ENCODE results near the gene DUSP16.

DUSP16 gene

DNA sequence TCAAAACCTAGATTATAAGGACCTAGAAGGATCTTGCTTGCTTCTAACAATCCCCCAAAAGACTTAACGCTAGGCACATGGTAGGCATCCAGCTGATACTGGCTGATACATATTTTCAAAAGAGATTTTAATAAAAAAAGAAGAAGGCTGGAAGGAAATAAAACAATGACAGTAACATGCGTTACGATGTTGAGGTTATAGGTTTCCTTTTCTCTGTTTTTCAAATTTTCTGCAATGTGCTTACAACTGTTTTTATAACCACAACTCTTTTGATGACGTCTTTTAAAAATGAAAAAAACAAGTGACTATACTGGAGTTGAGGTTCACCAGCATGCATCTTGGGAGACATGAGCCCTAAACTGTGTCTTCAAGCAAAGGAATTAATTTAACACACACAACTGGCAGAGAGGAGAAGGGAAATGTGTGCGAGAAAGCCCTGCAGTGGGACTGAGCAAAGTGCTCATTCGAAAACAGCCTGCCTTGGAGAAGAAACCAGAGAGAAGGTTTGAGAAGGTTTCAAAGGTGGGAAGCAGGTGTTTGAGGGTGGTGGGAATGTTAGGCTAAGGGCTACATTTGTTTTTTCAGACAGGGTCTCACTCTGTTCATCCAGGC, 80.4 kb downstream of the DUSP16 start:
- Histone ChIP-seq H3K4me3 (IDR thresholded peaks at IDR 0.05; ENCODE audit: insufficient read depth, low read depth, low read length) (no peak overlapping the region), H3K79me2 (ENCODE audit: insufficient read depth, low read depth) (no peaks in the 10 kb centered on the region), H3K4me1 (ENCODE audit: low read depth, poor library complexity, severe bottlenecking) (no peaks in the 10 kb centered on the region), H2AFZ (ENCODE audit: low read depth) (no peak overlapping the region), H3K36me3 (ENCODE audit: insufficient read depth) (no peaks in the 10 kb centered on the region; the same call in 1 of the 2 replicates), H3K4me2 (no peak overlapping the region), H3K27me3 (ENCODE audit: insufficient read depth, low read depth) (no peaks in the 10 kb centered on the region), H3K9ac (no peak overlapping the region), H3K27ac (no peak overlapping the region), H4K20me1 (ENCODE audit: insufficient read depth) (no peaks in the 10 kb centered on the region)
- TF ChIP-seq, protein P1, sequence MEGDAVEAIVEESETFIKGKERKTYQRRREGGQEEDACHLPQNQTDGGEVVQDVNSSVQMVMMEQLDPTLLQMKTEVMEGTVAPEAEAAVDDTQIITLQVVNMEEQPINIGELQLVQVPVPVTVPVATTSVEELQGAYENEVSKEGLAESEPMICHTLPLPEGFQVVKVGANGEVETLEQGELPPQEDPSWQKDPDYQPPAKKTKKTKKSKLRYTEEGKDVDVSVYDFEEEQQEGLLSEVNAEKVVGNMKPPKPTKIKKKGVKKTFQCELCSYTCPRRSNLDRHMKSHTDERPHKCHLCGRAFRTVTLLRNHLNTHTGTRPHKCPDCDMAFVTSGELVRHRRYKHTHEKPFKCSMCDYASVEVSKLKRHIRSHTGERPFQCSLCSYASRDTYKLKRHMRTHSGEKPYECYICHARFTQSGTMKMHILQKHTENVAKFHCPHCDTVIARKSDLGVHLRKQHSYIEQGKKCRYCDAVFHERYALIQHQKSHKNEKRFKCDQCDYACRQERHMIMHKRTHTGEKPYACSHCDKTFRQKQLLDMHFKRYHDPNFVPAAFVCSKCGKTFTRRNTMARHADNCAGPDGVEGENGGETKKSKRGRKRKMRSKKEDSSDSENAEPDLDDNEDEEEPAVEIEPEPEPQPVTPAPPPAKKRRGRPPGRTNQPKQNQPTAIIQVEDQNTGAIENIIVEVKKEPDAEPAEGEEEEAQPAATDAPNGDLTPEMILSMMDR (conservative IDR thresholded peaks at IDR 0.05; ENCODE audit: low read depth, low read length), result no peak

DNA sequence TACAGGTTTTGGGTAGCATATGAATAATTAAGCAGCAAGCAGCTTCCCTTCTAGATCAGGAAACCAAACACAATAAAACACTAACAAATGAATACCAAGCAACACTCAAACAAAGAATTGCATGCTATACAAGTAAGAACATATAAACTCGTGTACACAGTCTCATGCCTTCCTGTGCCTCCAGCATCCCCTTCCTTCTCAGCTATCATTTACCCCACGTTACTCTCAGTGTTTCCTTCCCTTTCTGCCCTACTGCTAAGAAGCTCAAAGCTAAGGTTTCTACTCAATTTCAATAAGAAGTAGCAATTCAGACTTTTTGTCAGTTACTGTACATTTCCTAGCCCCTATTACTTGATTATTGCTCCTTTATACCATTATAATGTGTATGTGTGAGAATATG, 81.0 kb downstream of the DUSP16 start:
- Histone ChIP-seq H2AFZ (ENCODE audit: low read depth) (no peak overlapping the region), H3K9ac (no peak overlapping the region), H4K20me1 (ENCODE audit: insufficient read depth) (no peaks in the 10 kb centered on the region), H3K4me2 (no peak overlapping the region), H3K4me1 (ENCODE audit: low read depth, poor library complexity, severe bottlenecking) (no peaks in the 10 kb centered on the region), H3K79me2 (ENCODE audit: insufficient read depth, low read depth) (no peaks in the 10 kb centered on the region), H3K27ac (no peak overlapping the region), H3K36me3 (ENCODE audit: insufficient read depth) (no peaks in the 10 kb centered on the region; the same call in 1 of the 2 replicates), H3K27me3 (ENCODE audit: insufficient read depth, low read depth) (no peaks in the 10 kb centered on the region), H3K4me3 (IDR thresholded peaks at IDR 0.05; ENCODE audit: insufficient read depth, low read depth, low read length) (no peak overlapping the region)
- TF ChIP-seq, protein P1 (conservative IDR thresholded peaks at IDR 0.05; ENCODE audit: low read depth, low read length), result no peak

DNA sequence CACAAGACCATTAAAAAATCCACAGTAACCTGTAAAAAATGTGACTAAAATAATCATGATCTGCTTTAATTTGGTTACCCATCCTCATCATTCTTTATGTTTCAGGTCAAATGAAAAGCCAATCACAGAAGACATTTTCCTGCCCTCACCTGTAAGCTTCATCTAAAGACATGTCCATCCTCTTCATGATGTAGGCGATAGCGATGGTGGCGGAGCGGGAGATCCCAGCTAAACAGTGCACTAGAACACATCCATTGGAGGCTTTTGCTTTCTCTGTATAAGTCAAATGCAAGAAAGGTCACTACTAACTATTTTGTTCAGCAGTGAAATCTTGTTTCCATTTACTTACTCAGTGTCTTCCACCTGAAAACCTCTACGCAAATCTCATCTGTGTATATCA, 82.6 kb downstream of the DUSP16 start:
- Histone ChIP-seq H4K20me1 (ENCODE audit: insufficient read depth) (no peaks in the 10 kb centered on the region), H3K4me3 (IDR thresholded peaks at IDR 0.05; ENCODE audit: insufficient read depth, low read depth, low read length) (no peak overlapping the region), H3K9ac (no peak overlapping the region), H3K27me3 (ENCODE audit: insufficient read depth, low read depth) (no peaks in the 10 kb centered on the region), H3K27ac (no peak overlapping the region), H3K4me1 (ENCODE audit: low read depth, poor library complexity, severe bottlenecking) (no peaks in the 10 kb centered on the region), H3K4me2 (no peak overlapping the region), H3K79me2 (ENCODE audit: insufficient read depth, low read depth) (no peaks in the 10 kb centered on the region), H2AFZ (ENCODE audit: low read depth) (no peak overlapping the region), H3K36me3 (ENCODE audit: insufficient read depth) (no peaks in the 10 kb centered on the region)
- TF ChIP-seq, protein P1 (conservative IDR thresholded peaks at IDR 0.05; ENCODE audit: low read depth, low read length), result no peak

DNA sequence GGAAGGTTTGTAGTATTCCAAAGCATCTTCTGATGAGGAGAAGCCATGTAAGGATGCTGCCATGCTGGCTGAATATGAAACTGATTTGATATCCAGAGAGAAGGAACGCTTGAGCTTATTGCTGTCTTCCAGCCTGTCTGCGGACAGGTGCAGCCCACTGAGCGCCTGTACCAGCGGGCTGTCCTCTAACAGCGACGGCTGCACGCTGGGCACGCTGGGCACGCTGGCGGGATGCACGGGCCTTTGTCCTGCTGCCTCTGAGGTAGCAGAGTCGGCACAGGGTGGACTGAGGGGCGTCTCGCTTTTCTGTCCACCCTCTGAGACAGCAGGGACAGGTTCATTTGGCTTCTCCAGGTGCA, 85.2 kb downstream of the DUSP16 start:
- H3K27ac ChIP-seq, result no peak overlapping the region
- H2AFZ ChIP-seq (ENCODE audit: low read depth), result no peak overlapping the region
- no peaks in the 10 kb centered on the region for H3K27me3 ChIP-seq (ENCODE audit: insufficient read depth, low read depth)
- TF ChIP-seq, protein P1 (conservative IDR thresholded peaks at IDR 0.05; ENCODE audit: low read depth, low read length), result no peak
- no peaks in the 10 kb centered on the region for H3K79me2 ChIP-seq (ENCODE audit: insufficient read depth, low read depth)
- H3K4me2 ChIP-seq, result no peak overlapping the region
- no peak overlapping the region for H3K4me3 ChIP-seq (IDR thresholded peaks at IDR 0.05; ENCODE audit: insufficient read depth, low read depth, low read length)
- no peaks in the 10 kb centered on the region for H4K20me1 ChIP-seq (ENCODE audit: insufficient read depth)
- no peak overlapping the region for H3K9ac ChIP-seq
- H3K36me3 ChIP-seq (ENCODE audit: insufficient read depth), result no peaks in the 10 kb centered on the region
- no peaks in the 10 kb centered on the region for H3K4me1 ChIP-seq (ENCODE audit: low read depth, poor library complexity, severe bottlenecking)
